GM12865 (cell line): Measurements from ENCODE around the gene MUS81.

Source experiments
- DNase-seq: peaks from one replicate; pipeline ENCODE4 v3.0.0; 2010; ENCODE audit warnings: low read depth
- H3K4me3 ChIP-seq: 2 replicates; pipeline ENCODE4 v1.5.1; 2011; ENCODE audit warnings: mild to moderate bottlenecking, low read depth, low read length, control low read depth
- TF ChIP-seq, protein P1 (sequence below): IDR thresholded peaks from 2 replicates; pipeline ENCODE4 v1.5.1; 2011; ENCODE audit warnings: low read length, control low read depth, low read depth, inconsistent platforms; ENCODE audit not compliant: insufficient read depth; ENCODE audit errors: missing control alignments

The MUS81 gene

DNA sequence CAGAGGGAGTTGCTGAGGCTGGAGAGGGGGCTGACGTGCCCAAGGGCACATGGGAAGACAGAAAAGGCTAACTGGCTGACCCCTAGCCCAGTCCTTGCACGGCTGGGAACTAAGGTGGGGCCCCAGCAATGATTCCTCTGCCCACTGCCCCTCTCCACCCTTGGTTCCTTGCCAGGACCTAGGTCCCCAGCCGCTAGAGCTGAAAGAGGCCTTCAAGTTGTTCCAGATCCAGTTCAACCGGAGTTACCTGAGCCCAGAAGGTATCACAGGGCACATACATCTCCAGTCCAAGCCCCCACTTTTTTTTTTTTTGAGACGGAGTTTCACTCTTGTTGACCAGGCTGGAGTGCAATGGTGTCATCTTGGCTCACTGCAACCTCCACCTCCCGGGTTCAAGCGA, 19.8 kb downstream of the MUS81 start:
- no peak overlapping the region for H3K4me3 ChIP-seq
- TF ChIP-seq, protein P1, sequence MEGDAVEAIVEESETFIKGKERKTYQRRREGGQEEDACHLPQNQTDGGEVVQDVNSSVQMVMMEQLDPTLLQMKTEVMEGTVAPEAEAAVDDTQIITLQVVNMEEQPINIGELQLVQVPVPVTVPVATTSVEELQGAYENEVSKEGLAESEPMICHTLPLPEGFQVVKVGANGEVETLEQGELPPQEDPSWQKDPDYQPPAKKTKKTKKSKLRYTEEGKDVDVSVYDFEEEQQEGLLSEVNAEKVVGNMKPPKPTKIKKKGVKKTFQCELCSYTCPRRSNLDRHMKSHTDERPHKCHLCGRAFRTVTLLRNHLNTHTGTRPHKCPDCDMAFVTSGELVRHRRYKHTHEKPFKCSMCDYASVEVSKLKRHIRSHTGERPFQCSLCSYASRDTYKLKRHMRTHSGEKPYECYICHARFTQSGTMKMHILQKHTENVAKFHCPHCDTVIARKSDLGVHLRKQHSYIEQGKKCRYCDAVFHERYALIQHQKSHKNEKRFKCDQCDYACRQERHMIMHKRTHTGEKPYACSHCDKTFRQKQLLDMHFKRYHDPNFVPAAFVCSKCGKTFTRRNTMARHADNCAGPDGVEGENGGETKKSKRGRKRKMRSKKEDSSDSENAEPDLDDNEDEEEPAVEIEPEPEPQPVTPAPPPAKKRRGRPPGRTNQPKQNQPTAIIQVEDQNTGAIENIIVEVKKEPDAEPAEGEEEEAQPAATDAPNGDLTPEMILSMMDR: no peak
- no peak for DNase-seq

DNA sequence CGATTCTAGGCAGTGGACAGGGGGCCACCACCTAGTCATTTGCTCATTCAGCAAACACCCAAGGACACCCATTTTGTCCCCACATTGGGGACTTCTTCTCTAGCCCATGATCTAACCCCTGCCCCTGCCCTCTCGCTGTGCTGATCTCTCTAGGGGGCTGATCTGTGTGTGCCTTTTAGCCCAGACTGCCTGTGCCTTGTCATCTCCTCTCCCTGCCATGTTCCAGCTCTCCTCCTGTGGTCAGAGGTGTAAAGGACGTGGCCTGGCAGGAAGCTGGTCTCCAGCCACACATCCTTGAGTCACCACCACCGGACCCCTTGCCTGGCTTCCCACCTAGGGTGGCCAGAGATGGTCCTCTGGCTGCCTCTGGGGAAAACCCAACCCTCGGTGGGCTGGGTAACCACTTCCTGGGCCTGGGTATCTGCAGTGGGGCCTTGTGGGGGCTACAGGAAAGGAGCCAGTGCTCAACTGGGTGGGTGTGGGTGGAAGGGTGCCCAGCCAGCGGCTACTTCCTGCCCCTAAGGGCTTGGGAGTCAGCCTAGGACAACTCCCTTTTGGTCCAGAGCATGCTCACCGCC, 20.7 kb downstream of the MUS81 start:
- TF ChIP-seq, protein P1: no peak
- no peak for DNase-seq
- no peak overlapping the region for H3K4me3 ChIP-seq

DNA sequence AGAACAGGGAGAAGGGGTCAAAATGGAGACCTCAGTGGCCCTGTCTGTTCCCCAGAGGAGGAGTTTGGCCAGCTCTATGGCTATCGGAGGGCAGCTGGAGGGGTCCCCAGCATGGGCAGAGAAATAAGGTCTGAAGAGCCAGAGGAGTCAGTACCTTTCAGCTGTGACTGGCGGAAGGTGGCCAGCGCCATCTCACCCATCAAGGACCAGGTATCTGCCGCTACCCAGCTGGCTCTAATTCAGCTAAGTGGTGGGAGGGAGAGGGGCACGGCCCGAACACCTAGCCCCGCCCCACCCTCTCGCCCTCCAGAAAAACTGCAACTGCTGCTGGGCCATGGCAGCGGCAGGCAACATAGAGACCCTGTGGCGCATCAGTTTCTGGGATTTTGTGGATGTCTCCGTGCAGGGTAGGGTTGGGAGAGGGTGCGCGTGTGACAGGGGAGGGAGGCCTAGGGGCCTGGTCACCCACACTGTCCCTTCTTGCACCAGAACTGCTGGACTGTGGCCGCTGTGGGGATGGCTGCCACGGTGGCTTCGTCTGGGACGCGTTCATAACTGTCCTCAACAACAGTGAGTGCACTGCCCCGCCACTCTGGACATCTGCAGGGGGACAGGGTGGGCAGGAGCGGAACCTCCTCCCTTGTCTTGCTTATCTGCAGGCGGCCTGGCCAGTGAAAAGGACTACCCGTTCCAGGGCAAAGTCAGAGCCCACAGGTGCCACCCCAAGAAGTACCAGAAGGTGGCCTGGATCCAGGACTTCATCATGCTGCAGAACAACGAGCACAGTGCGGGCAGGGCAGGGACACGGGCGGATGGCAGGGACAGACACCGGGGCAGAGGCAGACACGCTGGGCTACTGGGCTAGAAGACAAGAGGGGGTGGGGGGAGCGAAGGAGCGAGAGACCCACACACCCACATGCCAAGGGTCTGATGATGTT, 22.2 kb downstream of the MUS81 start:
- no peak overlapping the region for H3K4me3 ChIP-seq
- TF ChIP-seq, protein P1: no peak
- no peak for DNase-seq

DNA sequence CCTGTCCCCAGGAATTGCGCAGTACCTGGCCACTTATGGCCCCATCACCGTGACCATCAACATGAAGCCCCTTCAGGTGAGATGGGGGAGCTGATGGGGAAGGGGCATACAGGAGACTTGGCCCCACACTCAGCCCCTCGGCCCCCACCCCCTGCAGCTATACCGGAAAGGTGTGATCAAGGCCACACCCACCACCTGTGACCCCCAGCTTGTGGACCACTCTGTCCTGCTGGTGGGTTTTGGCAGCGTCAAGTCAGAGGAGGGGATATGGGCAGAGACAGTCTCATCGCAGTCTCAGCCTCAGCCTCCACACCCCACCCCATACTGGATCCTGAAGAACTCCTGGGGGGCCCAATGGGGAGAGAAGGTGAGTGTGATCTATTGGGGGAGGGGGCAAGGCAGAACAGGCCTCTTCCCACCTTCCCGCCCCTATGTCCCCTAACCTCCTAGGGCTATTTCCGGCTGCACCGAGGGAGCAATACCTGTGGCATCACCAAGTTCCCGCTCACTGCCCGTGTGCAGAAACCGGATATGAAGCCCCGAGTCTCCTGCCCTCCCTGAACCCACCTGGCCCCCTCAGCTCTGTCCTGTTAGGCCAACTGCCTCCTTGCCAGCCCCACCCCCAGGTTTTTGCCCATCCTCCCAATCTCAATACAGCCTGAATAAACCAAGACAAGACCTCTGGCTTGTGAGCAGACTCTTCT, 23.0 kb downstream of the MUS81 start:
- TF ChIP-seq, protein P1: no peak
- H3K4me3 ChIP-seq: no peak overlapping the region
- DNase-seq: no peak

DNA sequence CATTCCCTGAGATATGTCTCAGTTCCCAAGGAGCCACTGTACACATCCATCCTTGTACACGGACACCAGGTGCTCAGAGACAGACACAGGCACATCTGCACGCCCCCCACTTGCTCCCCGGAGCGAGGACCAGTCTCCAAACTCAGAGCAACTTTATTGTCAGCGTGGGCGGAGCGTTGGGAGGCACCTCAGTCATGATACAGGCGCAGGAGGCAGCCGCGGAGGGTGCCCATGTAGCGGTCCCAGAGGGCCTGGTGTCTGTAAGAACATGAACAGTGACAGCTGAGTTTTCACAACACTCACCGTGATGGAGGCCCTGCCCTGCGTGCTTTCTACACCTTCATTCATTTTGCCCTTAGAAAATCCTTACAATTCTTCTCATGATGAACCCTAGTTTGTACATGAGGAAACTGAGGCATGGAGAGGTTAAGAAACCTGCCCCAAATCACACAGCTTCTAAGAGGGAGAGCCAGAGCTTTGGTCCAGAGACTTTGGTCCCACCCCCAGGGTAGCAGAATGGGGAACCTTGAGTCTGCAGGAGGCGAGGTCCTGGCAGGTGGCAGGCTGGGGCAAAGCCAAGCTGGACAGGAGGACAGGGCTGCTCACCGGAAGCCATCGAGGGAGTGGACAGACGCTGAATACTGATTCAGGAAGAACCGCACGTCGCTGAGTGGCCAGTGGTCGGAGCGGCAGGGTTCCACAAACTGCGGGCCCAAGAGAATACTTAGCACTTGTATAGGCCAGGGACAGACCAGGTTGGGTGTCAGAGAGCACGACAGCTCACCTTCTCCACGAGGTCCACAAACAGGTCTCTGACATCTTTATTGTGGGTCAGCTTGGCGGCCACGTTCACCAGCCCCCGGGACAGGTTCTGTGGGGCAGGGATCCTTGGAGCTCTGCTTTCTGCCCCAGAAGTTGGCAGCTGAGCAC, 23.8 kb downstream of the MUS81 start:
- DNase-seq: no peak
- no peak overlapping the region for H3K4me3 ChIP-seq
- TF ChIP-seq, protein P1: no peak

DNA sequence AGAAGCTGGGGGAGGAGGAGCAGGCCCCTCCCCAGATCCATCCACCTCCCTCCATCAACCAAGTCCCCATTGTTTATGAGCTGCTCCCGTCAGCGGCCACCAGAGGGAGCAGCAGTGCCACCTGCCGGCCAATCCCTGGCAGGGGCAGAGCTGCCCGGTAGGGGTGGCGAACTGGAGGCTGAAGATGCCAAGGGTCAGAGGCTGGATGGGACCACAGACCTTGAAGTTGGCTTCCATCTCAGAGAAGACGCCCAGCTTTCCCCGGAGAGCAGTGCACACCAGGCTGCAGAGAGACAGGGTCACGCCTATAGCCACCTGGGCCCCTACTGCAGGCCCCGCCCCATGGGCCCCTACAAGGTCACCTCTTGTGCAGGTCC, 24.5 kb downstream of the MUS81 start:
- H3K4me3 ChIP-seq: no peak overlapping the region
- peak; percentile 90 for DNase-seq
- TF ChIP-seq, protein P1: peak; percentile 100
